K562 (cell line): Measurements from ENCODE around the gene POPDC3. TPM values are rescaled to one million over a fixed set of nuclear protein-coding genes. Genes with fewer than 3 reads are reported as not detected.
A peak's percentile ranks its signal among the peaks of the same experiment; 100 is the strongest.

Experiments used
- ATAC-seq: fragments of 200-7000 bp; cut with Tn5 transposase; 3 replicates; pipeline ENCODE4 v1.9.1; 2020; ENCODE audit warnings: moderate library complexity
- BruUV-seq: library from RNA; stranded (reverse); fragments of 400-500 nt; replicated peaks from 2 replicates; lab custom pipeline; 2021; lab: Mats Ljungman, UMichigan
- CTCF ChIA-PET: fragments of 300-600 bp; formaldehyde crosslinking; extraction: SDS; loops from one replicate; lab custom pipeline; 2021; ENCODE audit warnings: low intra/inter-chr PET ratio; lab: Yijun Ruan, JAX
- POLR2A ChIA-PET: fragments of 300-600, 350-650 bp; sonication (Branson Sonifier 250); formaldehyde crosslinking; extraction: SDS; loops from one replicate; lab custom pipeline; 2021; ENCODE audit warnings: antibody characterized with exemption, inconsistent platforms; lab: Yijun Ruan, JAX
- DNase-seq, 4 experiments: peaks; one replicate each; pipeline versions ENCODE4 v3.0.0 to v3.0.0-alpha.2; 2011 to 2018; ENCODE audit warnings: low spot score in 3 of 4, mixed read lengths in 3 of 4; ENCODE audit errors: extremely low read depth in 1 of 4
- FAIRE-seq: peaks from 2 replicates; lab custom pipeline; 2011; peaks lifted over from hg19 to GRCh38; lab: Jason Lieb, UNC
- H2AFZ ChIP-seq: 2 replicates; pipeline ENCODE4 v1.6.0; 2011; ENCODE audit warnings: low read depth, low read length, control low read depth, inconsistent platforms
- H3K27ac ChIP-seq: fragments of 200-600 bp; 3 replicates; pipeline ENCODE4 v1.8.0; 2011; ENCODE audit warnings: low read depth, mild to moderate bottlenecking, control low read depth, inconsistent platforms, low read length, moderate library complexity, mixed read lengths; ENCODE audit errors: extremely low read depth
- H3K27me3 ChIP-seq, 2 experiments: fragments of 300-600 bp in 1 of 2; 2 replicates in 1 of 2; 3 replicates in 1 of 2; pipeline versions ENCODE4 v1.6.0 to v1.8.0; 2011; ENCODE audit warnings: inconsistent platforms in 2 of 2, low read length in 2 of 2, mild to moderate bottlenecking in 1 of 2, mixed read lengths in 1 of 2, moderate library complexity in 1 of 2; ENCODE audit not compliant: control insufficient read depth in 2 of 2, insufficient read depth in 2 of 2
- H3K36me3 ChIP-seq: fragments of 300-600 bp; 3 replicates; pipeline ENCODE4 v1.8.0; 2011; ENCODE audit warnings: mild to moderate bottlenecking, low read length, inconsistent platforms; ENCODE audit not compliant: control insufficient read depth, insufficient read depth
- H3K4me1 ChIP-seq, 2 experiments: fragments of 200-600 bp in 1 of 2; replicated peaks in 1 of 2; 2 replicates in 1 of 2; 3 replicates in 1 of 2; pipeline versions ENCODE4 v1.5.1 to v1.8.0; 2011; ENCODE audit warnings: inconsistent platforms in 2 of 2, low read length in 2 of 2, mild to moderate bottlenecking in 1 of 2, mixed read lengths in 1 of 2, moderate library complexity in 1 of 2; ENCODE audit not compliant: control insufficient read depth in 2 of 2, insufficient read depth in 2 of 2
- H3K4me2 ChIP-seq: 2 replicates; pipeline ENCODE4 v1.6.1; 2011; ENCODE audit warnings: low read length, control low read depth, inconsistent platforms, mixed read lengths; ENCODE audit not compliant: insufficient read depth
- H3K4me3 ChIP-seq: fragments of 200-600 bp; sonication (generic), shearing (Covaris generic); 2 replicates; pipeline ENCODE4 v1.5.1; 2016; ENCODE audit warnings: control low read depth, inconsistent platforms
- H3K79me2 ChIP-seq: fragments of 200-600 bp; 3 replicates; pipeline ENCODE4 v1.8.0; 2011; ENCODE audit warnings: low read length, inconsistent platforms; ENCODE audit not compliant: control insufficient read depth, insufficient read depth
- H3K9ac ChIP-seq, 2 experiments: 2 replicates each; pipeline versions ENCODE4 v1.6.0 to v1.6.1; 2011; ENCODE audit warnings: low read depth in 2 of 2, low read length in 2 of 2, control low read depth in 1 of 2, inconsistent platforms in 1 of 2, mild to moderate bottlenecking in 1 of 2, mixed read lengths in 1 of 2; ENCODE audit not compliant: insufficient read depth in 1 of 2
- H3K9me1 ChIP-seq: one replicate; pipeline ENCODE4 v1.6.0; 2011; ENCODE audit warnings: inconsistent platforms, mild to moderate bottlenecking, low read length, moderate library complexity; ENCODE audit not compliant: control insufficient read depth, insufficient read depth
- H3K9me3 ChIP-seq: replicated peaks from 2 replicates; pipeline ENCODE4 v1.5.1; 2011; ENCODE audit warnings: low read depth, low read length, inconsistent platforms; ENCODE audit not compliant: control insufficient read depth, insufficient read depth
- H4K20me1 ChIP-seq: replicated peaks from 2 replicates; pipeline ENCODE4 v1.6.1; 2011; ENCODE audit warnings: low read length, inconsistent platforms, mixed read lengths; ENCODE audit not compliant: control insufficient read depth, insufficient read depth
- CXXC5 ChIP-seq: fragments of 250-450 bp; sonication (Bioruptor Pico); IDR thresholded peaks from 2 replicates; pipeline ENCODE4 v1.8.0; 2022; ENCODE audit warnings: inconsistent platforms, mild to moderate bottlenecking, moderate library complexity
- ELK3 ChIP-seq: fragments of 450-650 bp; formaldehyde crosslinking; IDR thresholded peaks from 2 replicates; pipeline ENCODE4 v1.4.0; 2020; ENCODE audit warnings: mild to moderate bottlenecking
- GABPB1 ChIP-seq: sonication (generic); formaldehyde crosslinking; IDR thresholded peaks from 2 replicates; pipeline ENCODE4 v1.8.0; 2022; ENCODE audit warnings: mild to moderate bottlenecking, missing genetic modification reagents
- HLTF ChIP-seq: fragments of 450-650 bp; IDR thresholded peaks from 2 replicates; pipeline ENCODE4 v1.6.1; 2016
- MXI1 ChIP-seq: IDR thresholded peaks from 2 replicates; pipeline ENCODE4 v1.6.1; 2011; ENCODE audit warnings: low read depth, mild to moderate bottlenecking, improper control_type of control experiment, low read length
- PHF20 ChIP-seq: fragments of 450-650 bp; IDR thresholded peaks from 2 replicates; pipeline ENCODE4 v1.6.1; 2018; ENCODE audit not compliant: partially characterized antibody
- SIN3A ChIP-seq, 2 experiments: fragments of 150-350 bp in 1 of 2; IDR thresholded peaks; 2 replicates each; pipeline ENCODE4 v1.6.1; 2011 to 2016; ENCODE audit warnings: borderline replicate concordance in 2 of 2, low read depth in 2 of 2, low read length in 2 of 2, mild to moderate bottlenecking in 2 of 2, moderate library complexity in 2 of 2; ENCODE audit not compliant: control insufficient read depth in 1 of 2
- ZMIZ1 ChIP-seq, 2 experiments: fragments of 150-350 bp in 1 of 2; IDR thresholded peaks; 2 replicates each; pipeline ENCODE4 v1.6.1; 2012 to 2016; ENCODE audit warnings: low read depth in 2 of 2, low read length in 2 of 2, mild to moderate bottlenecking in 1 of 2, moderate library complexity in 1 of 2
- ZNF274 ChIP-seq: IDR thresholded peaks from 2 replicates; pipeline ENCODE4 v1.6.1; 2011; ENCODE audit warnings: low read depth, mild to moderate bottlenecking, low read length, moderate library complexity, borderline replicate concordance
- ZNF699 ChIP-seq: fragments of 250-450 bp; sonication (Bioruptor Pico); IDR thresholded peaks from 2 replicates; pipeline ENCODE4 v1.8.0; 2021; ENCODE audit warnings: mild to moderate bottlenecking, moderate library complexity; ENCODE audit not compliant: insufficient replicate concordance
- WGBS: fragments of 100-300 bp; shearing (Covaris generic); methylation state at CpG from one replicate; pipeline ENCODE4 v1.1.6; 2016; ENCODE audit warnings: low coverage, mixed read lengths; ENCODE audit not compliant: insufficient coverage; ENCODE audit errors: missing lambda C conversion rate; 5-methylcytosine and 5-hydroxymethylcytosine counted together
- in situ Hi-C: fragments of 300-500 bp; cut with MboI; formaldehyde crosslinking; loops from 4 replicates; pipeline ENCODE4 v1.15.0; 2018; ENCODE audit warnings: inconsistent platforms, mixed read lengths
- intact Hi-C: fragments of 100-400 bp; cut with micrococcal nuclease; formaldehyde crosslinking; loops from 2 replicates; pipeline ENCODE4 v1.14.2; 2022
- polyA plus RNA-seq, 8 experiments: library from polyadenylated mRNA; depleted of rRNA in 4 of 8; stranded (reverse) in 5 of 8; unstranded in 3 of 8; fragments of >200 nt; fragmentation: Nextera tagmentation in 2 of 8; fragmentation: Illumina TruSeq in 1 of 8; extraction: Ambion mirVana in 2 of 8; extraction: Trizol in 1 of 8; gene quantifications; 2 replicates each; pipeline versions ENCODE4 v1.2.1 to v1.2.3, GENCODE V29; 2011 to 2014; ENCODE audit warnings: inconsistent platforms in 1 of 8, missing spikeins in 1 of 8
- total RNA-seq, 7 experiments: library from RNA; depleted of rRNA in 6 of 7; stranded (reverse); fragments of >200 nt in 6 of 7; fragmentation: Illumina TruSeq in 2 of 7; extraction: Trizol in 2 of 7; gene quantifications; 2 replicates each; pipeline versions ENCODE4 v1.2.1 to v1.2.3, GENCODE V29; 2011 to 2021; ENCODE audit warnings: low replicate concordance in 1 of 7

POPDC3 gene
- total and polyA plus RNA-seq, 9 of the 15 experiments (the other 6 are each of a cell fraction or from before 2014, with no cell fraction given) = 4.0 to 11.8 (median 5.4) TPM

- no peak overlapping the region for H3K4me2 ChIP-seq
- H3K4me1 ChIP-seq = no peaks in the 10 kb centered on the region
- POLR2A ChIA-PET = interaction anchor here (1.0 to 1.6 kb wide), 2 partner anchors 11 to 63 kb away, joined by 3 to 6 read pairs; no protein-coding TSS in a partner anchor
- in situ Hi-C loops (no loop called here), intact Hi-C loops (no loop called here)
- FAIRE-seq = peak; percentile 42
- H3K4me3 ChIP-seq = no peak overlapping the region
- WGBS = 2% methylated on average over 7 of the region's 7 CpGs
- CTCF ChIA-PET = no interaction called here
- ATAC-seq = no peak
- BruUV-seq = no TSS peak
- no peak for DNase-seq
- no peak overlapping the region for H3K9ac ChIP-seq
- no peaks in the 10 kb centered on the region for H4K20me1 ChIP-seq
- H2AFZ ChIP-seq = no peak overlapping the region
- peaks cover 0 to 6% of the 10 kb centered on the region in 2 experiments; a peak in 2 of 5 replicates for H3K27me3 ChIP-seq
- no peak for TF ChIP-seq PHF20
- TF ChIP-seq, all 486 proteins: peak for 0
- Histone ChIP-seq H3K27ac (no peak overlapping the region), H3K79me2 (no peaks in the 10 kb centered on the region), H3K9me3 (no peaks in the 10 kb centered on the region), H3K9me1 (no peaks in the 10 kb centered on the region), H3K36me3 (no peaks in the 10 kb centered on the region)
These were observed 46.9 kb upstream of the POPDC3 start for GRCh38 chr6:105226598-105227294.

- no peaks in the 10 kb centered on the region for H3K9me3 ChIP-seq
- H2AFZ ChIP-seq = no peak overlapping the region
- ChIA-PET CTCF (no interaction called here), POLR2A (no interaction called here)
- no peak overlapping the region for H3K9ac ChIP-seq
- no peak overlapping the region for H3K27ac ChIP-seq
- H3K79me2 ChIP-seq = no peaks in the 10 kb centered on the region
- no peak for FAIRE-seq
- no peaks in the 10 kb centered on the region for H3K36me3 ChIP-seq
- no peaks in the 10 kb centered on the region for H3K9me1 ChIP-seq
- no peak overlapping the region for H3K4me2 ChIP-seq
- no peak for DNase-seq
- H3K4me1 ChIP-seq = no peaks in the 10 kb centered on the region
- no TSS peak for BruUV-seq
- H3K4me3 ChIP-seq = no peak overlapping the region
- H4K20me1 ChIP-seq = no peaks in the 10 kb centered on the region
- H3K27me3 ChIP-seq = peaks cover 0 to 6% of the 10 kb centered on the region in 2 experiments; a peak in 2 of 5 replicates
- intact Hi-C loops = no loop called here
- no peak for ATAC-seq
- WGBS = no CpG with 5 or more reads among the region's 1 CpG
- in situ Hi-C loops = no loop called here
- TF ChIP-seq GABPB1 = no peak
- no peak for TF ChIP-seq HLTF
- no peak for TF ChIP-seq ZNF274
- TF ChIP-seq MXI1 = no peak
- TF ChIP-seq CXXC5 (CRISPR knock-in tag) = no peak
- TF ChIP-seq ZNF699 (CRISPR knock-in tag) = no peak
- TF ChIP-seq ELK3 (CRISPR knock-in tag) = no peak
- TF ChIP-seq SIN3A (IDR thresholded peaks at IDR 0.05; ENCODE audit: borderline replicate concordance in 2 of 2, control insufficient read depth in 1 of 2, low read depth in 2 of 2, low read length in 2 of 2) = no peak
- no peak for TF ChIP-seq ZMIZ1 (IDR thresholded peaks at IDR 0.05; ENCODE audit: low read depth in 2 of 2, low read length in 2 of 2)
These were observed 43.4 kb upstream of the POPDC3 start for GRCh38 chr6:105223242-105223641.
